GM21619 (cell line): ENCODE results near the gene TMEM131.
"Not testable (repeated sequence)": the region's sequence is repeated elsewhere in the genome, so short reads cannot be mapped to it uniquely, and the experiment has no call there.

Experiments
- ATAC-seq: cut with Tn5 transposase; IDR thresholded peaks from one replicate; pipeline ENCODE4 v1.9.1; 2021; ENCODE audit not compliant: unreplicated experiment

The TMEM131 gene

GRCh38 chr2:97995734-97996624 lies at the start of gene TMEM131:
Gene TMEM131 (minus strand): TSS chr2:97995948. CDS start chr2:97995662, 286 bp downstream.
- ATAC-seq: peak; percentile 68

GRCh38 chr2:98044730-98045129 lies 49.0 kb upstream of the TMEM131 start:
- ATAC-seq: not testable (repeated sequence)

GRCh38 chr2:98043101-98043500 lies 47.4 kb upstream of the TMEM131 start:
- ATAC-seq: no peak

- no peak for ATAC-seq
These were observed 44.7 kb upstream of the TMEM131 start for GRCh38 chr2:98040331-98040939.

- ATAC-seq: no peak
These were observed 43.5 kb upstream of the TMEM131 start for GRCh38 chr2:98039085-98039756.

GRCh38 chr2:98037666-98038336 lies 42.1 kb upstream of the TMEM131 start:
- ATAC-seq: no peak

GRCh38 chr2:98037206-98037605 lies 41.5 kb upstream of the TMEM131 start:
- ATAC-seq: no peak

- ATAC-seq: no peak
These were observed 40.7 kb upstream of the TMEM131 start for GRCh38 chr2:98036349-98037000.

GRCh38 chr2:98034745-98035144 lies 39.0 kb upstream of the TMEM131 start:
- ATAC-seq: no peak

- ATAC-seq: no peak
These were observed 36.3 kb upstream of the TMEM131 start for GRCh38 chr2:98032086-98032485.

GRCh38 chr2:98029718-98030222 lies 34.0 kb upstream of the TMEM131 start:
- no peak for ATAC-seq

GRCh38 chr2:98028931-98029717 lies 33.4 kb upstream of the TMEM131 start:
- ATAC-seq: no peak

- ATAC-seq: no peak
These were observed 32.4 kb upstream of the TMEM131 start for GRCh38 chr2:98028101-98028561.

GRCh38 chr2:98027538-98027937 lies 31.8 kb upstream of the TMEM131 start:
- ATAC-seq: peak; percentile 22

GRCh38 chr2:98026927-98027522 lies 31.3 kb upstream of the TMEM131 start:
- peak; percentile 85 for ATAC-seq

- ATAC-seq: no peak
These were observed 30.5 kb upstream of the TMEM131 start for GRCh38 chr2:98026292-98026691.

- ATAC-seq: no peak
These were observed 29.8 kb upstream of the TMEM131 start for GRCh38 chr2:98025481-98026037.

GRCh38 chr2:98022067-98022466 lies 26.3 kb upstream of the TMEM131 start:
- not testable (repeated sequence) for ATAC-seq
